UCSD-AML1 (cell line): ENCODE measurements around the gene TNS1.
A peak's percentile ranks its signal among the peaks of the same experiment; 100 is the strongest.

ENCODE experiments used
- DNase-seq: peaks from one replicate; lab custom pipeline; 2025; ENCODE audit not compliant: unreplicated experiment; lab: John Stamatoyannopoulos, UW

The TNS1 gene

DNA sequence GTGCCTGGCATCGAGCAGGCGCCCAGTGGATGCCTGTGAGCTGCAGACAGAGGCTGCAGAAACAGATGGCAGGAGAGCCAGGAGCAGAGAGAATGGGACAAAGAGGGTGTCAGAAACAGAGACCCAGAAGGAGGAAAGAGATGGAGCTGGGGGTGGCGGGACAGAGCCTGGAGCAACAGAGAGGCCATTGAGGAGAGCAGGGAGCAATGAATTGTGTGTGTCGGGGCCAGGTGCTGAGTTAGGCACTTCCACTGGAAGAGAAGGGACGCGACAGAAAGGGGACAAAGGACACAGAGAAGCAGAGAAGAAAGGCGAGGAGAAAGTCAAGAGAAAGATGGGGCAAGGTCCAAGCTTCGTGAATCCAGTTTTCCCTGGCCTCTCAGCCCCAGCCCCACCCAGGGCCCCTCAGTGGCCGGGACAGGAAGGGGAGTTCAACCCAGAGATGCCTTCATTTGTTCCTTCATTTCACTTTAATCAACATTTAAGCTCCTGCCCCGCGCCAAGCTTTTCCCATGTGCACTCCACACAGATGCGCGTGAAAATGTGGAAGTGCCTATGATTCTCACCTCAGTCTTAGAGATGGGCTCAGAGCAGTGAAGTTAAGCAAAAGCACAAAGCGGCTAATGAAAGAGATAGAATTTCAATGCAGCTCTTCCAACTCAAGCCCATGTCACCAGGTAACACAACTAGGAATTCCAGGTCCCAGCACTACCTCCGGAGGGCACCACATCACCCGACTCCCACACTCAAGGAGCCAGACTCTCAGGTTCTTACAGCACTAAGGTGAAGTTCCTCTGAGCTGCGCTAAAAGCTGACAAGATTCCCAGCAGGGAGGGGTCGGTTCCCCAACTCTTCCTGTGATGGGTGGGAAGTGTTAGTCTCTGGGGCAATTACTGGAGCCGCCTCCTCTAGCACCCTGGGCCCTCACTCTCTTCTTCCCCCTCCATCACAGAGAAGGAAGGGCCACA lies 55.1 kb downstream of the TNS1 start:
- DNase-seq, result no peak

DNA sequence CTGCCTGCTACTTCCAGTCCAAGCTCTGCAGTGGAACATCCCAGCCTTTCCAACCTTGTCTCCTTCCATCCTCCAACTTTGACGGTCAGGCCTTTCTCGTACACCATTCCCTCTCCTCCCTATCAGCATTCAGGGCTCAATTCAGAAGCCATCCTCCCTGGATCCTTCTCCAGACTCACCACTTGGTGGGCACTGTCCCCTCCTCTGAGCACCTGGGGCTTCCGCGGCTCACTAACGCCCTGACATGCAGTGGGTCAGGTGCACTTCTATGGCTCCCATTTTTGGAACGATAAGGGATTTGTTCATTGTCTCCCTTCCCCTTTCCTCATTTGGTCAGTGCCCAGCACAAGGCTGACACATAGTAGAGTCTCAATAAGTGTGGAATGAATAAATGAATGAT lies 56.7 kb downstream of the TNS1 start:
- no peak for DNase-seq

DNA sequence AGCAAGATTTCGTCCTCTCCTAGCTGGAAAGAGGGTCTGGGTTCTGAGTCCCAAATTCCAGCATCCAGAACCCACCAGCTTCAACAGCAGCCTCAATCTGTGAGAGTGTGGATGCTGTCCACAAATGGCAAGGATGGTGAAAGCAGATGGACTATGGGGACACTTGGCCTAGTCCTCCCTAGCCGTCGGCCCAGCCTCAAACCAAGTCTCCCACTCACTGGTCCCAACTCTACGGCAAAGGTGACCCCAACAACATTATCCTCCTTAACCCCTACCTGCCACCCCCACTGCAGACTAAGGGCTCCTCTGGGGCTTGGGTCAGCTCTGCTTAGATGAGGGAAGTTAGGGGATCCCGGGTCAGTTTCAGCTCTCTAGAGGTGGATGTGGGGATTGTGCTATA lies 57.3 kb downstream of the TNS1 start:
- no peak for DNase-seq

DNA sequence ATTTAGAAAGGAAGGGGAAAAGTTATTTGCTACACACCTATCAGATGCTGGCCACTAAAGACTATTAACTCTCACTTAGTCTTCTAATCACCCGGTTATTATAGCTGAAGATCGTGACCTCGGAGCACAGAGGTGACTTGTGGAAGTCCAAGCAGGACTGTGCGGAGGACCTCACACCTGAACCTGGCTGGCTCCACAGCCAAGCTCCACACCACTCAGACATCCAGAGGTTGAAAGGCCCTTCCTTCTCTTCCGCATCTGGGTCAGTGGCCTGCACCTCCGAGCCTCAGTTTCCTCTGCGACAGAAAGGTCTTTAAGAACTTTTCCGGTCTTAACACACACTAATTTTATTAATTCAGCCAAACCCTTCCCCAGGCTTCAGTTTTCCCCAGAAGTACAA lies 57.9 kb downstream of the TNS1 start:
- no peak for DNase-seq

DNA sequence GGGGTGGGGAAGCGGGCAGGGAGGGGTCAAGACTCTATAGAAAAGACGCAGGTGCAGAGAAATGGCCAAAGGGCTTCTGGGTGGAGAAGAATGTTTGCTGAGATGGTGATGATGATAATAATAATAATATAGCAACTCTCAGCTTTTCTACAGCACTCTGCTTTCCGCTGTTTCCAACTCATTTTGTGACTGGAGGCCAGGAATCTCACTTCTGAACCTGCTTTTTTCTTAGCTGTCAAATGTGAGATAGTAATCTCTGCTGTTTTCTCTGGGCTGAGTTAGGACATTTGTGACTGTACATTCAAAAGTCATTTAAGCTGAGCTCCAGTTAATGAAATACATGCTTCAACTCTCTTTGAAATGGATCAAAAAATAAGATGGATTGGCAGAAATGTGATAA lies 58.4 kb downstream of the TNS1 start:
- no peak for DNase-seq

DNA sequence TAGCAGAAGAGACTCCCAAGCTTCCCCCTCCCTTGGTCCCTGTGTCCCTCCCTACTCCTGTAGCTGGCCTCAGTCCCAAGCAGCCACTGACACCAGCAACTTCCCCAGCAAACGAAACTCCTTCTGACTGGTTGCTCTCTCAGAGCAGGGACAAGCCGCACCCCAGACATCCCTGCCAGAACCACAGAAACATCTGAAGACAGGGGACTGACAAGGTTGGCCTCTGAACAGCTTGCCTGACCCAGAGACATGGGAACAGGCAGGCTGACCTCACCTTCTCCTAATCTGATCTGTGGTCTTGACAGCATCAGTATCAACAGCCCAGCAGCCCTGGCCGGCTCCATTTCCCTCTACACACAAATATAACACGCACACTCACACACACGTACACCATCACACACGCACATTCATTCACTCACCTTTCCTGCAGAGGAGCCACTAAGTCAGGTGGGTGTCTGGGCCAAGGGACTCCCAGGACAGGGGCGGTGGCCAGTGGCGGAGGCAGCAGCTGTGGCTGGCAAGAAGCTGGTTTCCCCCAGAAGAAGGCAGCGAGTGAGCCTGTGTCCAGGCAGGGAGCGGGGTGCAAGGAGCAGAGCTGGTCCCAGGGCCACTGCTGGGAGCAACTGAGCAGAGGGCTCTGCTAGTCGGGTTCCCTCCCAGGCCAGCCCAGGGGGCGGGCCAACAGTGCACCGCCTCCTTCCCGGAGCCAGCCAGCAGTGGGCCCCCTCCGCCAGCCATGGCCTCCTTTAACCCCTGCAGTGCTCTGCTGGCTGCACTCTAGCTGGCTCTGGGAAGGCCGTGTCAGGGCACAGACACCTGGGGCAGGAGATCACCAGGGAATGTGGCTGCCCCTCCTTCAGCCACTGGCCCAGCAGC lies 59.1 kb downstream of the TNS1 start:
- peak; percentile 70 for DNase-seq

DNA sequence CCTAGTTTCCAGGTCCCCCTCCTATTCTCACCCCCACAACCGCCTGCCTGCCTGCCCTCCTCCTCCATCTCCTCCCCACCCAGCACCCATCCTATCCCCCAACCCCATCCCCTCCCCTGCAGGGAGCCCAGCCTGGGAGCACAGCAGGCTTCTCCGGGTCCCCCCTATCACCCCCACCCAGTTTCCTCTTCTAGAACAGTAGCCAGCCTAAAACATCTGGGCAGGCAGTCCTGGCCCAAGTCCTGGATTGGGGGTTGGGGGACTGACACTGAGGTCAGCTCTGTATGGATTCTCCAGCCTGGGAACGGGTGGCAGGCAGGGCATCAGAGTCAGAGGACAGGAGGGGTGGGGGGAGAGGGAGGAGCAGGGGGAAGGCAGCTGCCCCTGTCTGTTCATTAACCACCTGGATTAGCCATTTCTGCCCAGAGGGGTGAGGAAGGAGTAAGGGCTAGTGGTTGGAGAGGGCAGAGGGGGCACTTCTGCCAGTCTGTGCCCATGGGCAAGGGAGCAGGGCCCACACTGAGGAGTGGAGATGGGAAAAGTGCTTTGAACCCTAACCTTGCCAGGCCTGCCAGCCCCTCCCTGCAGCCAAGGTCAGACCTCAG lies 60.0 kb downstream of the TNS1 start:
- no peak for DNase-seq

DNA sequence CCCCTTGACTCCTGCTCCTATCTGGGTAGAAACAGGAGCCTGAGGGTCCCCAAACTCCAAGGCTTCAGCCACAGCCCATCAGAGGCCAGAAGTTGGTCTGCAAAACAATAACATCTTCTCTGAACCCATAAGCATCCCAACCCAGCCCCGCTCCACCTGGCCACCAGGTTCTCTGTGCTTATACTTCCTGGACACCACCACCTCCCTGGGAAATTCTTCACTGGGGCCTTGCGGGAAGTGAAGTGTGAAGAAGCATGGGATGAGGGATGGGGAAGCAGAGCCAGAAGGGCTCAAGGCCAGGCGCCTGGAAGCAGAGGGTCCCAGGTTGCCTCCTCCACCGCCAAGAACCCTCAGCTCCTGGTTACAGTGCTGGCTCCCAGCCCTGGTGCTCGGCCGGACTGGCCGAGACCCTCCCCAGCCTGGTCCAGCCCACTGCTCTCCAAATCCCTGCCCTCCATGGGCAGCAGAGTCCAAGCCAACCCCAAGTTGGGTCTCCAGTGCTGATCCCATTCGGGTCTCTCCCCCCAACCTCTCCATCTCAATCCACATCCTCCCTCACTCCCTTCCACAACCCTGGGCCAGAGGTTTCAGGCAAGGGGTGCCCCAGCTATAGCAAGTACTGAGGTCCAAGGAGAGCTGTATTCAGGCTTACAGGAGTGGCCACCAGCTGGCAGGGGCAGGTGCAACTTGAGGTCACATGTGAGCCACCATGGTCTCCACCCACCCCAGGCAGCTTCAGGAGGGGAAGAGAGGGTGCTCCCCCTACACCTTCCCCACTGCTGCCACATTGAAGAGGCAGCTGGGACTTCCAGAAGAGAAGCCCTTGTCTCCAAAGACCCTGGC lies 60.7 kb downstream of the TNS1 start:
- DNase-seq, result no peak

DNA sequence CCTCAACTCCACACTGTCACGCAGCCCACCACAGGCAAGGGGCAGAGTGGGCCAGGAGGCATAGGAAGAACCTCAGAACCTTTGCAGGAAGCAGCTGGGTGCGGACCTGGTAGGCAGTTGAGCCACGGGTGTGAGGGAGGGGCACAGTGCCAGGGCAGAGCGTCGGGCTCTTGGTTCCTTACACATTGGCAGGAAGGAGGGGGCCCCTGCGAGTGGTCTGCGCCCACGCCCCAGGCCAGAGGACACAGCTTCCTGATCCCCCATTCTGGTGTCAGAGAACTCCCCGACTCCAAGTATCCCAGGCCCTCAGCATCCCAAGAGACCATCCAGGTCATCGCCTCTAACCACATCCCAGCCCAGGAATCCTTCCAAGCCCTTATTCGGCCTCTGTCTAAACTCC lies 61.5 kb downstream of the TNS1 start:
- no peak for DNase-seq

DNA sequence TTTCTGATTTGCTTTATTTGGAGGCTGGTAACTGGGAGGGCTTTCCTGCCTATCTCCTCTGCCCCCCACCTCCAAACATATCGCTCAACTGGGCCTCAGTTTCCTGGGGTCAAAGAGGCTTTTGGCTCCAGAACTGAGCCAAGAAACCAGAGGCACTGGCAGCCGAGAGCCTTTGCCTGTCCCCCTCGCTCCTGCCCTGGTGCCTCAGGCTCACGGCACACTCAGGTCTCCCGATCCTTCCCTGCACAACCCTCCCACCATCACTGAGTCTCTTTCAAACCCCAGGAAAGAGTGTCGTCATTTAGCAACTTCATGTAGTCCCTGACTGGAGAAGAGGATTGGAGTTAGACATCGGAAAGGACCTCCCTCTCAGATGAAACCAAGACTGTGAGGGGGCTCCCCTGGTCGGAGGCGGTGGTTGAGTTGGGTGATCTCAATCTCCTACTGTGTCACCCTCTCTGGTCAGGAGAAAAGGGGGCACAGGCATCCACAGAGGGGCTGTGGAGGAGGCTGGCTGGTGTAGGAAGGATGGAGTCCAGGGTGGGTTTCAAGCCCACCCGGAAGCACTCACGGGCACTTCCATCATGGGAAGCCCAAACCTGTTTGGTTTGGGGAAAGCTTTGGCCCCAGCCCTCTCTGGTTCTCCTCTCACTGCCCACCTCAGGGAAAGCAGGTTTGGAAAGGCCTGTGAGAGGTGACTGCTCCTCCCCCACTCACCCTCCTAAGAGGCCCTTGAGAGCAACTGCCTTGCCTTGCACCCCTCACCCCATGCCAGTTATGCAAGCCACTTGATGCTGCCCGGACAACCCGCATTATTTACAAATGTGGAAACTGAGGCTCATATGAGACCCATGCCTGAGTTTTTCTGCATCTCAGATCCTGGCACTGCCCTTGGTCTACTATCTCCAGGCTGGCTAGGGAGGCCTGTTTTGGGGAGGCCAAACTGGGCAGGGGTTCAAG lies 62.3 kb downstream of the TNS1 start:
- DNase-seq, result no peak

DNA sequence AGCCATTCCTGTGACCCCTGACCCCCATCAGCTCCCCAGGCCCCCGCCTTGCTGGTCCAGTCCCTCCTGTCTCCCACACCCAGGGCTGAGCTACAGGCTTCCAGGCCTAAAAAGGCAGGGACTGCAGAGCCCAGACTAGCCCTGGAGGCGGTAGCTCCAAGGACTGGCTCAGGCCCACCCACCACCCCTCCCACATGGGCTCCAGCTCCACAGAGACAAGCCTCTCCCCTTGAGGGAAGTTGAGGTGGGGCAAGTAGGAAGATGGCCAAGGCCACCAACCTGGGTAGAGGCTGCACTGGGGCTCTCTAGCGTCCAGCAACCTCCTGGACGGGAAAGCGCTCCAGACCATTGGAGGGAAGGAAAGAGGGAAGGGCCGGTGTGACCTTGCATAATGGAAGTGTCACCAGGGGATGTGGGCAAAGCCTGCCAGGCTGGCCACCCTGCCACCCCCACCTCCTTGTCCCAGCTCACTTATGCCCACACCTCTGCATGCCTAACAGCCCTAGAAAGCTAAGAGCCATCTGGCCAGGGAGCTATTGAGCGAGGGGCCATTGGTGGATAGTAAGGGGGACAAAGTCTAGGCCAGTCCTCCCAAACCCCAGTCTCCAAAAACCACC lies 63.1 kb downstream of the TNS1 start:
- DNase-seq, result no peak

DNA sequence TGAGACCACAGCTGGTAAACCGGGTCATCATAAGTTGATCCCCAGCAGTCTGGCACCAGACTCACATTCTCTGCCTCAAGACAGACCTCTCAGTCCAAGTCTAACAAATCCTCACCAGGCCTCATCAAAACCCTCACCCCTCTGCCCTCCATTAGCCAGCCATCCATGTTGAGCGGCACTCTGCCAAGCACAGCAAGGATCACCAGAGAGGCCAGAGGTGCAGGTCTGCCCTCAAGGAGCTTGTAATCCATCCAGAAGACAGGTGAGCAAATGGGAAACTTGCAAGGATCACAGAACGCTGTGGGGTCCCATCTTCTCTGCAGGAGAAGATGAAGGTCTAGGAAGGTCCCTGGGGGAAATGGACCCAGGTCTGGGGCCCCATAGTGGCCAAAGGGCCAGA lies 63.6 kb downstream of the TNS1 start:
- DNase-seq, result no peak

DNA sequence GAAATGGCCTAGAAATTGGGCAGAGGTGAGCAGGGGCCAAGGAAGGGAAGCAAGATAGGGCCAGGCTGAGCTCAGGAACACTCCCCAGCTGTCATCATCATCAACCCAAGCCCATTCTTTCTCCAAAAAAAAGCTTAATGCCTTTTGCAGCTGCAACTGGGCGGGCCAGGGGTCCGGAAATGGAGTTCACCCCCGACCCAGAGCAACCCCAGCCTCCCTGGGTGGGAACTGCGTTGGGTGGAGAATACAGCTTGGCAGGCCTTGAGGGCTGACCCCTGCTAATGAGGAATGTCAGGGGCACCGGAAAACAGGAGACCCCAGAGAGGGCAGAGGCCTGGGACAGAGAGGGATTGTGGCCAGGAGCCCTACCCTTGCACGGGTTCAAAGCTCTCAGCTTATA lies 64.8 kb downstream of the TNS1 start:
- no peak for DNase-seq

DNA sequence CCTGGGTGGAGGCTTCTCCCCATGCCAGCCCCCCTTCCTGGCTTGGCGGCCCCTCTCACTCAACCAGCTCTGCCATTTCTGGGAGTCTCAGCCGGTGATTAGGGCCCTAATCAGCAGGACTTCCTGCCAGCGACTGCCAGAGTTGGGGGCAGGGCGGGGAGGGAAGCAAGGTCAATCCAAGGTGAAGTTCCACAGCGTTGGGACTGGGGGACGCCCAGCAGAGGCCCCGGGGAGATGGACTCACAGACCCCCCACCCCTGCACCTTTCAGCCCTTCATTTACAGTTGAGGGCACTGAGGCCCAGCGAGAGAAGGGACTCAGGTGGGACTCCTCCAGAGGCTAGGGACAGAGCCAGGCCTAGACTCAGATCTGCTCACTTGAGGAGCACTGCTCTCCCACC lies 65.3 kb downstream of the TNS1 start:
- no peak for DNase-seq

DNA sequence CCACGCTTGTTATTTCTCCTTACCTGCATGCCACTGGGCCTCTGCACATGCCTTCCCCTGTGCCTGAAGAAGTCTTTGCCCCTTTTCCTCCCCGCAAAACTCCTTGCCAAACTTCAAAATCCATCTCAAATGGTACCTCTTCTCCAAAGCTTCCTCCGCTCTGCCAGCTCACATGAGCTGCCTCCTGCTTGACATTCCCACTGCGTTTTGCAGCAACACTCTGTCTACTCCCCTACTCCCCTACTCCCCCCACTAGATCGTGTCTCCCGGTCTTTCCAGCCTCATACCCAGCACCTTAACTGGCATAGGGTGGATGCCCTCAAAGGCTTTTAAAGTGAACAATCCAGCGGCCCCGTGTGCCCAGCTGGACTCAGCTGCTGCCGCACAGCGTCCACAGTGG lies 65.8 kb downstream of the TNS1 start:
- no peak for DNase-seq

DNA sequence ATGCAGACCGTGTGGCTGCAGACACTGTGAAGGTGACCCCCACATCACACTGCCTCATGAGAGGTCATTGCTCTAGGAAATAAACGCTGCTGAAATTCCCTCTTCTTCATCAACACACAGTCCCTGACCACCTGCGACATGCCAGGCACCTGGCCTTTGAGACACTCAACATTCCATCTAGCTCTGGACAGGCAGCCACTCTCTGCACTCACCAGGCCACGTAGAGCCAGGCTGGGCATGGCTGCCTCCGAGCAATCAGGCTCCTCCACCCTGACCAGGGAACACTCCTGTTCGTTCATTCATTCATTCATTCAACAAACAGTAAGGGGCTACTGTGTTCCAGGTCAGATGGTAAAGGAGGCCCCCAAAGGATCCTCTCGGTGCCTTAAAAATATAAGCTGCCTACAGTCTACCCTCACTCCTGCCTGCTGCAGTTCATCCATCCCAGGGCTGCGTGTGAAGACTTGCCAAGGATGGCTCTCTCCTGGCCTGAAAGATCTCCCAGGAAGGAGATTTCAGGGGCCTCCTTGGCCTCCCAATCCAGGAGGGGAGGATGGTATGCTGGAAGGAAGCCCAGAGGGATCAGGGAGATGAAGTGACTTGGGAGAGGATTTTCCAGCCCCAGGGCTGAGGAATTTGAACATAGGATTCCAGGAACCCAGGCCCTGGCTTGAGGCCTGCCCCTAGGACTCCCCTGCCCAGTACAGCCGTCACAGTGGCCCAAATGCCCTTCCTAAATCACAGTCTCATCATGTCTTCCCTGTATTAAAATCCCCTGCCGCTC lies 66.7 kb downstream of the TNS1 start:
- no peak for DNase-seq

DNA sequence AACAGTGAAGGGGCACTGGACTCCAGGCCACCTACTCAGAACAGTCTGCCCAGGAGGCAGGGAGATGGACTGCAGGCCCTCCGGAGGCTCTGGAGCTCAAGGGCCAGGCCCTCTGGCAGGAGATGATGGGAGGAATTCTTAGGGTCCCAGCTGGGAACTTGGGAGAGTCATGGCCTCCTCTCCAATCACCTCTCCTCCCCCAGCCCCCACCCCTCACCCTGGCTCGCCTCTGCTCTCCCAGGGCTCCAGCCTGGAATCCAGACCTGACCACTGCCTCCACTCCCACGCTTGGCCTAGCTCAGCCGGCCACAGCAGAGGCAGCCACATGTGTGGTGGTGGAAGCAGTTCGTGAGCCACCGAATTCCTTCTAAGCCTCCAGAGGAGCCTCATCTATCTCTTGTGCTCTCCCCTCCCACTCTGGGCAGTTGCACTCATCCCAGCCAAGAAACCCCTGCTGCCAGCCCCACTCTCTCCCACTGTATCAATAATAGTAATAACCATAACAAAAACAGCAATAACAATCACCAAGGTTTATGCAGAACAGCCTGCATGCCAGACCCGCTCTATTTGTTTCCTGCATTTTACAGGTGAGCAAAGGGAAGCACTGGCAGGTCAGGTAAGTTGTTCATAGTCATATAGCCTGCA lies 67.4 kb downstream of the TNS1 start:
- DNase-seq, result no peak
